Measurements from ENCODE around the gene BMP7.

Gene BMP7

GRCh38 chr20:57142667-57143066 is 123.8 kb downstream of the BMP7 start:
- ATAC-seq: no peak; the same call in 2 of the 3 replicates

GRCh38 chr20:57141492-57141891 is 124.9 kb downstream of the BMP7 start:
- ATAC-seq: no peak
- TF ChIP-seq ZNF565 (CRISPR knock-in tag; conservative IDR thresholded peaks at IDR 0.05; ENCODE audit: low read depth): no peak
- no peak for TF ChIP-seq TOX (CRISPR knock-in tag; IDR thresholded peaks at IDR 0.05; ENCODE audit: borderline replicate concordance)
- no peak for TF ChIP-seq ZFP3 (CRISPR knock-in tag; IDR thresholded peaks at IDR 0.05)
- TF ChIP-seq ZC3H10 (CRISPR knock-in tag; IDR thresholded peaks at IDR 0.05): no peak
- no peak for TF ChIP-seq PPARA (CRISPR knock-in tag; IDR thresholded peaks at IDR 0.05; ENCODE audit: borderline replicate concordance)
- TF ChIP-seq TCF4 (CRISPR knock-in tag; IDR thresholded peaks at IDR 0.05; ENCODE audit: borderline replicate concordance): no peak
- no peak for TF ChIP-seq ZNF8 (CRISPR knock-in tag; IDR thresholded peaks at IDR 0.05)
- TF ChIP-seq ZNF70 (CRISPR knock-in tag; IDR thresholded peaks at IDR 0.05): no peak
- TF ChIP-seq PATZ1 (CRISPR knock-in tag; IDR thresholded peaks at IDR 0.05; ENCODE audit: borderline replicate concordance): no peak
- no peak for TF ChIP-seq POU6F1 (CRISPR knock-in tag; IDR thresholded peaks at IDR 0.05; ENCODE audit: borderline replicate concordance, low read depth)
- TF ChIP-seq BACH2 (CRISPR knock-in tag; IDR thresholded peaks at IDR 0.05; ENCODE audit: borderline replicate concordance): no peak
- no peak for TF ChIP-seq CREB5 (CRISPR knock-in tag; IDR thresholded peaks at IDR 0.05; ENCODE audit: low read depth)
- no peak for TF ChIP-seq ZFP30 (CRISPR knock-in tag; IDR thresholded peaks at IDR 0.05)

More at GRCh38 chr20:57142667-57143066, 123.8 kb downstream of the BMP7 start:
- no peak for TF ChIP-seq TSHZ2 (CRISPR knock-in tag; IDR thresholded peaks at IDR 0.05)
- no peak for TF ChIP-seq ESRRG (CRISPR knock-in tag; IDR thresholded peaks at IDR 0.05)
- no peak for TF ChIP-seq SNAI2 (CRISPR knock-in tag; IDR thresholded peaks at IDR 0.05)
- no peak for TF ChIP-seq ISL1 (CRISPR knock-in tag; IDR thresholded peaks at IDR 0.05)
- no peak for TF ChIP-seq ZNF70 (CRISPR knock-in tag; IDR thresholded peaks at IDR 0.05)
- no peak for TF ChIP-seq POU6F1 (CRISPR knock-in tag; IDR thresholded peaks at IDR 0.05; ENCODE audit: borderline replicate concordance, low read depth)
- no peak for TF ChIP-seq ZFP3 (CRISPR knock-in tag; IDR thresholded peaks at IDR 0.05)
- TF ChIP-seq ZFP30 (CRISPR knock-in tag; IDR thresholded peaks at IDR 0.05): no peak
- TF ChIP-seq CSDC2 (CRISPR knock-in tag; IDR thresholded peaks at IDR 0.05): no peak
- TF ChIP-seq BACH2 (CRISPR knock-in tag; IDR thresholded peaks at IDR 0.05; ENCODE audit: borderline replicate concordance): no peak
- no peak for TF ChIP-seq OSR1 (CRISPR knock-in tag; IDR thresholded peaks at IDR 0.05)
- no peak for TF ChIP-seq CREB5 (CRISPR knock-in tag; IDR thresholded peaks at IDR 0.05; ENCODE audit: low read depth)
- no peak for TF ChIP-seq PATZ1 (CRISPR knock-in tag; IDR thresholded peaks at IDR 0.05; ENCODE audit: borderline replicate concordance)
